ENCODE measurements around the gene PRR23E. TPM values are rescaled to one million over a fixed set of nuclear protein-coding genes. Genes with fewer than 3 reads are reported as not detected.

PRR23E gene
- total RNA-seq, 2 experiments from 2014 or later: not detected

GRCh38 chr3:127166501-127167065 is 26.3 kb upstream of the PRR23E start:
- no peaks in the 10 kb centered on the region for H3K4me1 Mint-ChIP-seq
- ChIA-PET POLR2A (no interaction called here), CTCF (no interaction called here)
- H3K9me3 Mint-ChIP-seq (ENCODE audit: low read depth): no peaks in the 10 kb centered on the region
- ATAC-seq (no peak), DNase-seq (no peak)
- H3K36me3 Mint-ChIP-seq (ENCODE audit: low read depth): no peaks in the 10 kb centered on the region
- peaks cover 18% of the 10 kb centered on the region for H3K27me3 Mint-ChIP-seq
- intact Hi-C loops (cut with DNase I, micrococcal nuclease): loop anchor here in 1 of 2 experiments (10.0 kb wide), 1 partner anchor 632 kb away; no protein-coding TSS in a partner anchor
- H3K27ac Mint-ChIP-seq: no peak overlapping the region
- H3K4me3 Mint-ChIP-seq: no peak overlapping the region

- Mint-ChIP-seq H3K27me3 (peaks cover 25% of the 10 kb centered on the region), H3K9me3 (ENCODE audit: low read depth) (no peaks in the 10 kb centered on the region), H3K4me3 (no peak overlapping the region), H3K27ac (no peak overlapping the region), H3K36me3 (ENCODE audit: low read depth) (no peaks in the 10 kb centered on the region), H3K4me1 (no peaks in the 10 kb centered on the region)
- peak; percentile 28 for DNase-seq
- ATAC-seq: peak; percentile 30
- intact Hi-C loops (cut with DNase I, micrococcal nuclease): loop anchor here in 1 of 2 experiments (10.0 kb wide), 1 partner anchor 633 kb away; no protein-coding TSS in a partner anchor
- ChIA-PET POLR2A (no interaction called here), CTCF (no interaction called here)
Observed at GRCh38 chr3:127167315-127168043, 25.5 kb upstream of the PRR23E start.

GRCh38 chr3:127168271-127168670 is 24.7 kb upstream of the PRR23E start:
- ChIA-PET CTCF (interaction anchor here (0.6 kb wide), 1 partner anchor 20 kb away, joined by 4 read pairs; no protein-coding TSS in a partner anchor), POLR2A (no interaction called here)
- DNase-seq: no peak
- intact Hi-C loops (cut with DNase I, micrococcal nuclease): loop anchor here in 1 of 2 experiments (10.0 kb wide), 1 partner anchor 633 kb away; no protein-coding TSS in a partner anchor
- Mint-ChIP-seq H3K27me3 (peaks cover 23% of the 10 kb centered on the region), H3K4me3 (no peak overlapping the region), H3K4me1 (no peaks in the 10 kb centered on the region), H3K27ac (no peak overlapping the region), H3K9me3 (ENCODE audit: low read depth) (no peaks in the 10 kb centered on the region), H3K36me3 (ENCODE audit: low read depth) (no peaks in the 10 kb centered on the region)
- ATAC-seq: no peak

- Mint-ChIP-seq H3K36me3 (ENCODE audit: low read depth) (no peaks in the 10 kb centered on the region), H3K4me3 (no peak overlapping the region), H3K4me1 (no peaks in the 10 kb centered on the region), H3K9me3 (ENCODE audit: low read depth) (no peaks in the 10 kb centered on the region), H3K27ac (no peak overlapping the region), H3K27me3 (peaks cover 28% of the 10 kb centered on the region)
- CTCF ChIA-PET: no interaction called here
- no peak for ATAC-seq
- POLR2A ChIA-PET: no interaction called here
- DNase-seq: no peak
- intact Hi-C loops (cut with DNase I, micrococcal nuclease): no loop called here
Observed at GRCh38 chr3:127170814-127171213, 22.1 kb upstream of the PRR23E start.

- no peak overlapping the region for H3K4me3 Mint-ChIP-seq
- H3K4me1 Mint-ChIP-seq: no peaks in the 10 kb centered on the region
- ATAC-seq (no peak), DNase-seq (no peak)
- no peak overlapping the region for H3K27ac Mint-ChIP-seq
- H3K27me3 Mint-ChIP-seq: peaks cover 28% of the 10 kb centered on the region
- H3K36me3 Mint-ChIP-seq (ENCODE audit: low read depth): no peaks in the 10 kb centered on the region
- intact Hi-C loops (cut with DNase I, micrococcal nuclease): no loop called here
- CTCF ChIA-PET: no interaction called here
- H3K9me3 Mint-ChIP-seq (ENCODE audit: low read depth): no peaks in the 10 kb centered on the region
- POLR2A ChIA-PET: no interaction called here
Observed at GRCh38 chr3:127171320-127171719, 21.6 kb upstream of the PRR23E start.

GRCh38 chr3:127171721-127172120 is 21.2 kb upstream of the PRR23E start:
- Mint-ChIP-seq H3K9me3 (ENCODE audit: low read depth) (no peaks in the 10 kb centered on the region), H3K36me3 (ENCODE audit: low read depth) (no peaks in the 10 kb centered on the region), H3K27ac (no peak overlapping the region), H3K4me1 (no peaks in the 10 kb centered on the region), H3K27me3 (peaks cover 27% of the 10 kb centered on the region), H3K4me3 (no peak overlapping the region)
- DNase-seq (no peak), ATAC-seq (no peak)
- intact Hi-C loops (cut with DNase I, micrococcal nuclease): no loop called here
- ChIA-PET CTCF (no interaction called here), POLR2A (no interaction called here)

GRCh38 chr3:127172211-127172610 is 20.7 kb upstream of the PRR23E start:
- Mint-ChIP-seq H3K36me3 (ENCODE audit: low read depth) (no peaks in the 10 kb centered on the region), H3K9me3 (ENCODE audit: low read depth) (no peaks in the 10 kb centered on the region), H3K4me3 (no peak overlapping the region), H3K27ac (no peak overlapping the region), H3K4me1 (no peaks in the 10 kb centered on the region), H3K27me3 (peaks cover 25% of the 10 kb centered on the region)
- POLR2A ChIA-PET: no interaction called here
- intact Hi-C loops (cut with DNase I, micrococcal nuclease): no loop called here
- ATAC-seq (no peak), DNase-seq (no peak)
- CTCF ChIA-PET: no interaction called here

- no peak overlapping the region for H3K4me3 Mint-ChIP-seq
- ATAC-seq (no peak), DNase-seq (no peak)
- no peaks in the 10 kb centered on the region for H3K36me3 Mint-ChIP-seq (ENCODE audit: low read depth)
- intact Hi-C loops (cut with DNase I, micrococcal nuclease): no loop called here
- H3K4me1 Mint-ChIP-seq: no peaks in the 10 kb centered on the region
- ChIA-PET CTCF (no interaction called here), POLR2A (no interaction called here)
- H3K27me3 Mint-ChIP-seq: peaks cover 24% of the 10 kb centered on the region
- H3K9me3 Mint-ChIP-seq (ENCODE audit: low read depth): no peaks in the 10 kb centered on the region
- H3K27ac Mint-ChIP-seq: no peak overlapping the region
Observed at GRCh38 chr3:127172781-127173515, 20.0 kb upstream of the PRR23E start.

- Mint-ChIP-seq H3K4me1 (no peaks in the 10 kb centered on the region), H3K4me3 (no peak overlapping the region), H3K36me3 (ENCODE audit: low read depth) (no peaks in the 10 kb centered on the region), H3K9me3 (ENCODE audit: low read depth) (no peaks in the 10 kb centered on the region), H3K27me3 (peaks cover 20% of the 10 kb centered on the region), H3K27ac (no peak overlapping the region)
- no peak for ATAC-seq
- no peak for DNase-seq
- ChIA-PET POLR2A (no interaction called here), CTCF (no interaction called here)
- intact Hi-C loops (cut with DNase I, micrococcal nuclease): no loop called here
Observed at GRCh38 chr3:127173516-127174166, 19.3 kb upstream of the PRR23E start.

GRCh38 chr3:127174284-127174683 is 18.6 kb upstream of the PRR23E start:
- no peak for DNase-seq
- no peak for ATAC-seq
- H3K4me3 Mint-ChIP-seq: no peak overlapping the region
- ChIA-PET POLR2A (no interaction called here), CTCF (no interaction called here)
- no peaks in the 10 kb centered on the region for H3K9me3 Mint-ChIP-seq (ENCODE audit: low read depth)
- intact Hi-C loops (cut with DNase I, micrococcal nuclease): no loop called here
- no peaks in the 10 kb centered on the region for H3K36me3 Mint-ChIP-seq (ENCODE audit: low read depth)
- H3K27me3 Mint-ChIP-seq: peaks cover 19% of the 10 kb centered on the region
- H3K4me1 Mint-ChIP-seq: no peaks in the 10 kb centered on the region
- H3K27ac Mint-ChIP-seq: no peak overlapping the region

GRCh38 chr3:127174715-127175140 is 18.2 kb upstream of the PRR23E start:
- Mint-ChIP-seq H3K9me3 (ENCODE audit: low read depth) (no peaks in the 10 kb centered on the region), H3K27me3 (peaks cover 17% of the 10 kb centered on the region), H3K27ac (no peak overlapping the region), H3K4me3 (no peak overlapping the region), H3K36me3 (ENCODE audit: low read depth) (no peaks in the 10 kb centered on the region), H3K4me1 (no peaks in the 10 kb centered on the region)
- intact Hi-C loops (cut with DNase I, micrococcal nuclease): no loop called here
- DNase-seq: no peak
- ATAC-seq: no peak
- ChIA-PET POLR2A (no interaction called here), CTCF (no interaction called here)
